ENCODE measurements around the gene CFAP47. TPM values are rescaled to one million over a fixed set of nuclear protein-coding genes. Genes with fewer than 3 reads are reported as not detected.
A peak's percentile ranks its signal among the peaks of the same experiment; 100 is the strongest.

The CFAP47 gene, protein sequence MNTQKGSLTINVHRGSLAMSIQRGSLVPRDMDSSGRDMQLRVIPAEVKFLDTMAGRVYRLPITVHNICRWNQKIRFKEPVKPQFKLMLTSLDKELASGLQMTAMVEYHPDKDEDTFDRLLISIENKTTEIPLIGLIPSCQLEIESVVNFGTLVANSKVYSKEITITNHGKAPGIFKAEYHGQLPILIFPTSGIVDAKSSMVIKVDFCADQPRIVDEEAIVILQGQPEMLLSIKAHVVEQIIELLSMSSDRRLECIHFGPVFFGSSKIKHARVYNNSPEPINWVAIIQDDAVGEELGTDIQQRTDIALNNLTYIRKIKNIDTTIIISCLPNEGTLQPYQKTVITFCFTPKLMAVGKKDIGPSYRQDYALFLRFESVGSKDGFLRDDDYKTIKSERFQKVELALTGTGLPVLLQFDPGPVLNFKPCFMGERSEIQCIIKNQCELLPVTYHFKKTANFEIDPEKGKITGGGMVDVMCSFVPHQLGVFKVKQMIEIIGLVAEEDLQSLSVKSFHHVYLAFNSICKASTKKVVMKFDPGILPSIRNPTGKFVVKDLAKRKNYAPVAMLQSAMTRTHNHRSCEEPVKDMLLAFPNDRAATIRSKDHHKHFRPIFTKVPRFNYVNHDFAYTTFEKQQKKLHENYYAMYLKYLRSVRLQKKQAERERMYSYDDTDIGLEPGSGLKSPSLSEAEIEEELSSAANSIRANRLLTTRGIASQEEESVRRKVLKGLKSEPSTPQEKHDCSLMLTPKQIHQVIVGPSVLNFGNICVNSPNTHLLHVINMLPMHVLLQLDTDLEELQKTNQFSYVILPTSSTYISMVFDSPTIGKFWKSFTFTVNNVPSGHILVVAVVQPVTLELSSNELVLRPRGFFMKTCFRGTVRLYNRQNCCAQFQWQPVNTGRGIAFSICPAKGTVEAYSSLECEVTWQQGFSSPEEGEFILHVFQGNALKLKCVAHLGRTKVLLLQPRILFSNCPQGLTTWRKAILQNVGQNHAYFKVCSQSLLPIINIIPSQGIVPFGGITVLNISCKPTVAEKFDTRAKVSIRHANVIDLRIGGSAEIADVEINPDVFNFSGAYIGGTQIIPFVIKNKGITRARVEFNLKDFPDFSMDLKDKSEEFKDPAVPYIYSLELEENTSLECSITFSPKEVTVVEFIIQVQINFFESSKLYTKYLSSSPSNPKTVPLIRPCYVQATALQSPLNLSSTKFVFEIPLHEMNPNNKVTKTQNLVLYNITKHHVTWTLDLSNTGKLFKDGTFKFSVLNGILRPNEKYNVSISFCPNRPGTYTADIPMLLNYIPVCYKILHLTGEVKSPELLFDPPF (N-terminal part only)
- total RNA-seq = 1 to 10 TPM in 2 of 5 donors, not detected in 3; 1.1 to 2.2 TPM
- not detected for polyA plus RNA-seq
- long read RNA-seq, donor 1 = 0 reads
- long read RNA-seq, donor 2 = 0 reads
- long read RNA-seq, donor 3 = 0 reads
- long read RNA-seq, donor 4 = 0 reads
- long read RNA-seq, donor 5 = 0 reads
- long read RNA-seq, donor 6 = 0 reads
- long read RNA-seq, donor 7 = 0 reads
- long read RNA-seq, donor 8 = 0 reads
- long read RNA-seq, donor 9 = 0 reads
- long read RNA-seq, donor 10 = 0 reads

DNA sequence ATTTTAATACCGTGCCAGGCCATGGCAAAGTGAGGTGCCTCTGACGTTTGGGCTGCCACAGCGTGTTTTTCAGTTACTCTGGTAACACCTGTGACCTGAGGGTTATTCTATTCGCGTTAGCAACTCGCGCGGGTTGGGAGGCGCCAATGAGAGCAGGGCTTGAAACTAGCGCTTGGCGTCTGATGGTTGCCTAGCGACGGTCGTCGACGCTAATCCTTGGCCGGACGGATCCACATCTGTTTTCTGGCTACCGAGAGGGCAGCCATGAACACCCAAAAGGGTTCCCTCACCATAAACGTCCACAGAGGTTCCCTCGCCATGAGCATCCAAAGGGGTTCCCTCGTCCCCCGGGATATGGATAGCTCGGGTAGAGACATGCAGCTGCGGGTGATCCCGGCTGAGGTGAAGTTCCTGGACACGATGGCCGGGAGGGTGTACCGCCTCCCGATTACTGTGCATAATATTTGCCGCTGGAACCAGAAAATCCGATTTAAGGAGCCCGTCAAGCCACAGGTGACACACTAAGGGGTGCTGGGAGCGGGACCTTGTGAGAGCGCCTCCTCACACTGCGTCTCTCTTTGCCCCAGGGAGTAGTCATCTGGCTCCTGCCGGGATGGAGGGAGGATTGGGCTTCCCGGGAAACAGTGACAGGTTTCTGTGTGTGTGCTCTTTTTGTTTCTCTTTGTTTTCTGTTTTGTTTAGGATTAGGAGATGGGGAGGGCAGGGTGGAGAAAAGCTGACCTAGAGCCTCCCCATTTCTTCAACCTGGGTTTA lies at the start of gene CFAP47:
CFAP47 (plus strand) TSS at position 199 of the 774 bp plus-strand sequence; CDS start at position 265, 66 bp downstream.
- WGBS, 5 donors = 2 to 29% (median 6%) methylated on average over 9 to 38 of the region's 38 CpGs
- TF ChIP-seq POLR2AphosphoS5 (IDR thresholded peaks at IDR 0.05) = no peak
- no peak for TF ChIP-seq EP300 (IDR thresholded peaks at IDR 0.05)
- no peak for TF ChIP-seq POLR2A (IDR thresholded peaks at IDR 0.05)
- TF ChIP-seq, protein P1, sequence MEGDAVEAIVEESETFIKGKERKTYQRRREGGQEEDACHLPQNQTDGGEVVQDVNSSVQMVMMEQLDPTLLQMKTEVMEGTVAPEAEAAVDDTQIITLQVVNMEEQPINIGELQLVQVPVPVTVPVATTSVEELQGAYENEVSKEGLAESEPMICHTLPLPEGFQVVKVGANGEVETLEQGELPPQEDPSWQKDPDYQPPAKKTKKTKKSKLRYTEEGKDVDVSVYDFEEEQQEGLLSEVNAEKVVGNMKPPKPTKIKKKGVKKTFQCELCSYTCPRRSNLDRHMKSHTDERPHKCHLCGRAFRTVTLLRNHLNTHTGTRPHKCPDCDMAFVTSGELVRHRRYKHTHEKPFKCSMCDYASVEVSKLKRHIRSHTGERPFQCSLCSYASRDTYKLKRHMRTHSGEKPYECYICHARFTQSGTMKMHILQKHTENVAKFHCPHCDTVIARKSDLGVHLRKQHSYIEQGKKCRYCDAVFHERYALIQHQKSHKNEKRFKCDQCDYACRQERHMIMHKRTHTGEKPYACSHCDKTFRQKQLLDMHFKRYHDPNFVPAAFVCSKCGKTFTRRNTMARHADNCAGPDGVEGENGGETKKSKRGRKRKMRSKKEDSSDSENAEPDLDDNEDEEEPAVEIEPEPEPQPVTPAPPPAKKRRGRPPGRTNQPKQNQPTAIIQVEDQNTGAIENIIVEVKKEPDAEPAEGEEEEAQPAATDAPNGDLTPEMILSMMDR (IDR thresholded peaks at IDR 0.05) = no peak
- peak; percentile 30 to 85 for DNase-seq
- peak within 1 kb of the TSS; percentile 23 to 41 (median 30) for H3K4me3 ChIP-seq
- no peak within 1 kb of the TSS for H3K27ac ChIP-seq
- H3K36me3 ChIP-seq = no peaks in the 10 kb centered on the region
- H3K27me3 ChIP-seq = peaks cover 0 to 9% (median 0%) of the 10 kb centered on the region in 3 donors
- peaks cover 0 to 5% (median 0%) of the 10 kb centered on the region in 4 donors for H3K4me1 ChIP-seq
- H3K9me3 ChIP-seq = peaks cover 0 to 3% (median 0%) of the 10 kb centered on the region in 4 donors
- intact Hi-C loops (cut with DNase I; ENCODE audit: low total_unique reads) = no loop called here

DNA sequence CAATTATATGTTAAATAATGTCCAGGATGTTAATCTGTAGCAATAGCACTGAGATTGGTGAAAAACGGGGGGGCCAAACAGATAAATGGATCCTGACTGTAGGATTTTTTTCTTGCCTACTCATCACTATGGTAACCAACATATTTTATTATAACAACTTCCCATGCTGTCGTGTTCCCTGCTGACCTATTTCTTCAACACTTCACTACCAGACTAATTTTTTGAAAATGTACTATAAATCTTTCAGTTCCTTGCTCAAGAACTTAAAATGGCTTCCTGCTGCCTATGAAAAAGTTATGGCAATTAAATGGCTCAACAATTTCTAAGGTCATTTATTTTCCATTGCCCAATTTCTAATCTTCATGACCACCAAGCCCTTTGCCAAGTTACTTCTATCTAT lies 38.9 kb upstream of the CFAP47 start:
- WGBS, 5 donors = 46 to 64% (median 60%) methylated on average over 2 of the region's 2 CpGs
- H3K4me1 ChIP-seq = no peaks in the 10 kb centered on the region
- DNase-seq = no peak
- H3K9me3 ChIP-seq = no peaks in the 10 kb centered on the region
- intact Hi-C loops (cut with DNase I; ENCODE audit: low total_unique reads) = no loop called here
- no peaks in the 10 kb centered on the region for H3K27me3 ChIP-seq
- TF ChIP-seq EP300 (IDR thresholded peaks at IDR 0.05) (no peak), POLR2AphosphoS5 (IDR thresholded peaks at IDR 0.05) (no peak), POLR2A (IDR thresholded peaks at IDR 0.05) (no peak)
- TF ChIP-seq, protein P1 (IDR thresholded peaks at IDR 0.05) = no peak
- no peak overlapping the region for H3K27ac ChIP-seq
- no peak overlapping the region for H3K4me3 ChIP-seq
- H3K36me3 ChIP-seq = no peaks in the 10 kb centered on the region

DNA sequence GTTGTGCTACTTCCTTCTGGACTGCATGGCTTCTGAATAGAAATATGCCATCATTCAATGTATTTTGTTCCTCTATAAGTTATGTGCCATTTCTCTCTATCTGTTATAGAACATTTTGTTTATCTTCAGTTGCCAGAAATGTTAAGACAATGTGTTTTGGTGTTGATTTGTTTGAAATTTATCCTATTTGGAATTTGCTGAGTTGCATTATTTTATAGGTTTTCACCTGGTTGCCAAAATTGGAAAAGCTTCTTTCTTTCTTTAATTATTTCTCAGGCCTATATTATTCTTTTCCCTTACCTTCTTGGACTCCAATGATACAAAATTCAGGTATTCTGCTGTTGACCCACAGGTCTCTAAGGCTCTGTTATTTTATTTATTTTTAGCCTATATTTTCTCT lies 33.4 kb upstream of the CFAP47 start:
- no peak overlapping the region for H3K27ac ChIP-seq
- no peak overlapping the region for H3K4me3 ChIP-seq
- intact Hi-C loops (cut with DNase I; ENCODE audit: low total_unique reads) = no loop called here
- H3K4me1 ChIP-seq = peaks cover 0 to 6% (median 0%) of the 10 kb centered on the region in 4 donors
- H3K27me3 ChIP-seq = no peaks in the 10 kb centered on the region
- no peaks in the 10 kb centered on the region for H3K36me3 ChIP-seq
- H3K9me3 ChIP-seq = no peaks in the 10 kb centered on the region
- TF ChIP-seq EP300 (IDR thresholded peaks at IDR 0.05) (no peak), POLR2AphosphoS5 (IDR thresholded peaks at IDR 0.05) (no peak), POLR2A (IDR thresholded peaks at IDR 0.05) (no peak)
- TF ChIP-seq, protein P1 (IDR thresholded peaks at IDR 0.05) = no peak
- DNase-seq = no peak

All from stomach (tissue), 19 donors.